NCI-H446 treated with DMSO at 0.1 percent for 48 hours (cell line): ENCODE data around the gene HEY2.

Source experiments
- DNase-seq: peaks from one replicate; lab custom pipeline; 2025; lab: John Stamatoyannopoulos, UW

Gene HEY2

DNA sequence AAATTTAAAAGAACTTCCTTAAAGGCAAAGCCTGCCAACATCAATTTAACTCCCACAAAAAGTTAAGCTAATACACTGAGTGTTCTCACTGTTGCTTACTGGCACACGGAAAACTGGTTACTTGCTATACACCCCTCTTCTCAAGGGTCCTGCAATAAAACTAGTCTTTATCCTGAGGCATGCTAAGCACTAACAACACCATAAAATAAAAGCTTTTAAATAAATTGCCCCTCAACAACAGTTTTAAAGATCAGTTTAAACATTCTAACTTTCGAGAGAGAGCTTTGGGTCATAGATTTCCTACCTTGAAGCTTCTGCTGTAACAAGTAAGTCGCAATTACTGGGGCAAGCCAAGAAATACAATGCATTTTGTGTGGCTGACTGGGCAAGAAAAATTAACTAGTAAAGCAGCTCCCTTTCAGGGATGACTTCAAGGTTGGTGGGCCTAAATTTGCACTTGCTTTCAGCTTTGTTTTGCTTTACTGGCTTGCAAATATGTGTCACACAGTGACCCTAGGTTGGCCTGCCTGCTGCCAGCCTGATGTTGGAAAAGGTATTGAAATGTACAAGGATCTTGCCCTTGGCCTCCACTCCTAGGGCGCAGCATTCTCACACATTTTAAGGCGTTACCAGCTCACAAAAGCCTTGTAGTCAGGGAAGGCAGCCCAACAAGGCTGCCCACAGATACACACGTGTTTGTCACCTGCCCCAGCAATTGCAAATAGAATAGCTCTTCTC is 4.0 kb upstream of the HEY2 start:
- no peak for DNase-seq

DNA sequence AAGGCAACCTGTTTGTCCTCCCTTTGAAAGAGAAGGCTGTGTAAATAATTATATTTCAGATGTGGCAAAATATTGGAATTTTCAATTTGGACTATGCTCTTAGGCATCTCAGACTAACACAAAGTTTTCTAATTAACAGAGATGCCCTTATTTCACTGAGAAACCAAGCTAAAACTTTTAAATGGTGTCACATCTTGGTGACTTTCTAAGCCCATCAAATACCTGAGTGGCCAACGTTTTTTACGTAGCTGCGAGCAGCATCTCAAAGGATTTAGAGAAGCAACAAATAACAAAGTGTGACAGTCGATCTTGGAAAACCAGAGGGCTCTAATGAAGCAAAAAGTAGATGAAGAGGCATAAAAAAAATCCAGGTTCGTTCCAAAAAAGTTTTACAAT is 3.4 kb upstream of the HEY2 start:
- DNase-seq: no peak

DNA sequence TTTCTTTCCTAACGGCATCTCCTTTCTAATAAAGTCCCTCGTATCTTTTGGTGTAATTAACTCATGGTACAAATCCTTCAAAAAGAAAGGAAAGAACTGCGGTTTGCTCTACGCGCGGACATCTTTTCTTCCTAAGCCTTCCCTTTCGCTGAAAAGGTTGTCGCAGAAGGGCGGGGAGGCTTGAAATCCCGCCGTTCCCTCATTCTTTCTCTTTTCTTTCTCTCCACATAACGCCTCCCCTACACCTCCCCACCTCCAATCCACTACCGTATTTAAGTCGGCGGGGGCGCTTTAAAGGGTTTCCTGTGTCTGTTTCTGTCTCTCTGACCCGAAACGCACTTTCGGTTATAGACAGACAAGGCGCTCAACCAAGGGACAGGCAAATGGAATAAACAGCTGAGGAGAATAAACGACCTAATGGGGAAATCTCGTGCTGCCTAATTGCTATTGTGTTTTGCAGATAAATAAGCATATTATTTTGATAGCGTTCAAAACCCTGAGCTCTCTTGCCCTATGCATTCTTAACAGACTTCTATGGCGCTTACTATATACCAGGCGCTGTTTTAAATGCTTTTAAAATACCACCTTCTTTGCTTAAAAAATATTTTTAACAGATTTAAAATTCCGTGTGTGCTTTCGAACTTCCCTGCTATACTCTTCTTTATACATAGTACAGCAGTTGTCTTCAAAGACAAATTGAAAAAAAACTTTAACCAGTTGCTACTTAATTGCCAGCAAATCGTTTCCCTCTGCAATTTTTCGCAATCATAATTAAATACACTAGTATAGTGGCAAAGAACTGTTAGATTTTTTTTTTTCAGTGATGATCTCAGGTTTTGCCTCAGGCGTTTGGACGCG is 2.5 kb upstream of the HEY2 start:
- no peak for DNase-seq

DNA sequence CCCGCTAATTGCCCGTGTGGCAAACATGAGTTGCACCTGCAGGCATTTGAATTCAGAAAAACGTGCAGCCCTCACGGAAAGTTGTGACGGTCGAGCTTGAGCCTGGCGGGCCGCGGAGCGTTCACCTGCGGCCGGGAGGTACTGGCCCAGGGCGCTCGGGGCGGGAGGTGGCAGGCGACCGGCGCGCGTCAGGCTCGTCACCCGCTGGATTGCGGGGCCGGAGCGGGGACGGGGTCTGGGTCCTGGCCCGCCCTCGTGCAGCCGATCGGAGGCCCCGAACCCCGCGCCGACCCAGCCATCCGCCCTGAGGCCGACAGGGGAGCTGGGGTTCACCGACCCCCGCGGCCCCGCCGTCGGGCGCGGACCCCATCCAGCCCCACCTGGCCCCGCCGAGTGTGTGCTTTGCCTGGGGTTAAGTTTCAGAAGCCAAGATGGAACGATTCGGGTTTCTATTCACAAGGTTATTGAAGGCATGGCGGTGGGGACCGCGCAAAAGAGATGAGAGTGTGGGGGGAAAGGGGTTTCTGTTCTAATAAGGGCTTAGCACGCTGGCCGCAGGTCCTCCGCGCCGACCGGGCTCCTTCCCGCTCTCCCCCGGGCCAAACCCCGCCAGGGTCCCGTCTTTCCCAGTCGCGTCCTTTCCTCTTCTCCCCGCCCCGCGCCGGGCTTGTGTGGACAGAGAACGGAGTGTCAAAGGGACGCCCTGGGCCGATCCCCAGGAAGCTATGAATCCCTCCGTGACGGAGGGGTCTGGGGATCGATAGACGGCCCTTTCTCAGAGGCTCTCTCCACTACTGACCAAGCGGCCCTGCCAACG is 1.6 kb upstream of the HEY2 start:
- DNase-seq: no peak

DNA sequence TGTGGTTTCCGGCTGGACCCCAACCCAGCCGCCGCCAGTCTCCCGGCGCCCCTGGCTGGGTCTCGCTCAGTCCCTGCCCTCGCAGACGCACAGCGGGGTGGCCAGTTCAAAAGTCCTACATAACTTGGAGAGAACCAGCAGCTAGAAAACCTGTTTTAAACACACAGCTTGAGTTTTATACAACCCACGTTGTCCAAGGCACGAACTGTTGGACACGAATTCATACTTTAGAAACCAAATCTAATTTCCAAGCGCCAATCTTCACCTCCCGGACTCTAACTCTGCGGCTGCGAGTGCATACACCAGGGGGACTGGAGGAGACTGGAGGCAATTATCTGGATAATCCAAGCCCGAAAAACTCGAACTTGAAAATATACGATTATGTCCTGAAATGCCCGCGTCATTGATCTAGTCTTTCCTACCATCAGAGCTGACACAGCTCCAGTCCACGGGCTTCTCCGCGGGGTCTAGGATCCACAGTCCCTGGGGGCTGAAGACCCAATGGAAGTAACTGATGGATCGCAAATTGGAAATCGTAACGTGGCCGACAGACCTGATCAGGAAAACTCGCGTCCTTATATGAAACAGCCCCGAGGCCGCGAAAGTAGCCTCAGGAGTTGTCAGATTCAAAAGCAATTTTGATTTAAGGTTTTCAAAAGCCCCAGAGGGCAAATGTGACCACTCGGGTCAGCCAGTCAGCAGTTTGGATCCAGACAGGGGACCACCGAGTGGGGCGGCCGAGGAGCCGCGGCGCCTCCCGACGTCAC is 843 bp upstream of the HEY2 start:
- DNase-seq: no peak

DNA sequence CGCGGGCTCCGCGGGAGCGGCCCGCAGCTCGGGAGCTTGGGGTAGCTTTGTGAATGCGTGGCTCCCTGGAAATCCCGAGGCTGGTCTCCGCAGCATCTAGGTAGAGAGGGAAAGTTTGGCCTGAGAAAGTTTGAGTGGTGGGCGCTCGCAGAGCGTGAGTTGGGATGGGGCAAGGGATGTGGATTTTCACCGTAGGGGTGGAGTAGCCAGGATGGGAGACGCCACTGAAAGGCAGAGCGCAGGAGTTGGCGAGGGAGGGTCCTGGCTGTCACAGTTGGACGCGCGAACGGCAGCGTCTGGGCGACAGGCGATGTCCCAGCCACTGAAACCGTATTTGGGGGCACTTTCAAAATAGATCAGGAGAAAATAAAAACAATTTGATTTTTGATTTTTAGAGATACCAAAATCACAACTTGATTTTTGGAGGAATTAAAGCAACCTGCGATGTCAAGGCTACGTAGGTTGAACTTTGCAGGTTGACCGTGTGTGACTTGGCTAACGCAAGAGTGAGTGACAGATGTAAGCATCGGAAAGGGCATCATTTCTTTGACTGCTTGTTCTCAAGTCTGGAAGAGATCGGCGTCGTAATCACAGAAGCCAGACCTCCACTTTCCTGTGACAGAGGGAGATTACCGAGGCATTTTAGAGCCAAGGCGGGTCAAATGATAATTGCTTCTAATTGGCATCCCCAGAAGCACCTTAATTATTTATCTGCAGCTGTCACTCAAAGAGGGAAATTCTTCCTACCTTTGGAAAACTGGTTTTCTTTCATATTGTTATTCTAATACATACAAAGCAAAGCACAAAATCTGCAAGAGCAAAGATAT is 646 bp downstream of the HEY2 start:
- no peak for DNase-seq

DNA sequence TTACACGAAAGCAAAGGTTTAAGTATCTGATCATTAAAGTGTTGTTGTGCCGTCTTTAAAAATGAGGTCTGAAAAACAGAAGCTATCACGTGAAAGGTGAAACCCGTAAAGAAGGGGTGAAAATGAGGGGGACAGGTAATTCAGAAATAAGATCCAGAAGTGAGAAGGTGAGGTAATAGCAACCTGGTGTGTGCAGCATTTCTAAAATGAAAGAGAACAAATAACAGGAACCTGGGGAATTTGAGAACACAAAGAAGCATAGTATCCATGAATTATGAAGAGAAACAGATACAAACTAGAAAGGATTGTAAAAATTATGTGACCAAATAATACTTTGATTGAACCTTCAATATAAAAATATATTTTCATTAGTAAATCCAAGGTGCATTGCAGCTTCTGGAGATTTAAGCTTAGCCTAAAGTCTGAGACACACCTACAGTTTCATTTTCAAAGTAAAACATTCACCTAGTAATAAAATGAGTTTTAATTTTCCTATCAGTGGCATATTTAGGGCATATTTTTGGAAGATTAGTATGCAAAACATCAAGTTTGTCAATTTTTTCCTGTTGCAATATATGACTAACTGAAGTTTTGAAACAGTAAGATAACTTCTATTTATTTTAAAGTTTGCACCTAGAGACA is 1.4 kb downstream of the HEY2 start:
- DNase-seq: no peak

DNA sequence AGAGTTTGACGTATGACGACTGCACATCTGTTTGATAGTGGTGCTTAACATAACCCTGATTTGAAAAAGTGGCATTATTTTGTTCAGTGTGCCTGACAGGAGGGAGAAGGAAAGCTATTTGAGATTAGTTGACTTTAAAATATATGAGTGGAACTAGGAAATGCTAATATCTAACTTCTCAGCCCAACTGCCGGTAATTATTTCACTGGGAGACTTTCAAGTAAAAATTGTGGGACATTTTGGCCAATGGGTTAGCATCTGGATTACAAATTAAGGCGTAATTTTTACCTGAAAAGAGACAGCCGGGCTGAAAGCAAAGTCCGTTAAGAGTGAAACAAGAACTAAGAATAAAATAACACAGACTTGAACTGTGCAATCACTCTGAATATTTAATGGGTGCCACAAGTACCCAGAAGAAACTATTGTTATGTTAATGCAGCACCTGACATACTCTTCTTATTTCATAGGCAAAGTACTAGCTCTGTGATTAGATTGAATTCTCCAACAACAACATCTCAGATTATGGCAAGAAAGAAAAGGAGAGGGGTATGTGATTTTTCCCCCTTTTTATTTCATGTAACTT is 2.0 kb downstream of the HEY2 start:
- DNase-seq: no peak

DNA sequence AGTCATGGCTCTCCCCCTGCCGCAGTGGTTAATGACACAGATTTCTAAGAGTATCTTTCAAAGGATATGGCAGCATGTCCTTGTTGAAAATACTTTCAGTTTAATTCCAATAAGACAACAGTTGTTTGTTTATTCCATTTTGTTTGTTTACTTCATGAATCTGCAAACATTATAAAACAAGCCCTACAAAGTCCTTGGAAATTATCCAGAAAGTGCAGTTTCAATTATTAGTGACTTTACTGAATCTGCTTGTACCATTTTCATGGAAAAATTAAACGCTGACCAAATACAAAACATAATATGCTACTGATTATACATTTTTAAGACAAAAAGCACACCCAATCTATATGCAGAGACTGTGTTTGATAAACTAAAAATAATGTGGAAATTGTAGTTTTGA is 3.3 kb downstream of the HEY2 start:
- DNase-seq: no peak

DNA sequence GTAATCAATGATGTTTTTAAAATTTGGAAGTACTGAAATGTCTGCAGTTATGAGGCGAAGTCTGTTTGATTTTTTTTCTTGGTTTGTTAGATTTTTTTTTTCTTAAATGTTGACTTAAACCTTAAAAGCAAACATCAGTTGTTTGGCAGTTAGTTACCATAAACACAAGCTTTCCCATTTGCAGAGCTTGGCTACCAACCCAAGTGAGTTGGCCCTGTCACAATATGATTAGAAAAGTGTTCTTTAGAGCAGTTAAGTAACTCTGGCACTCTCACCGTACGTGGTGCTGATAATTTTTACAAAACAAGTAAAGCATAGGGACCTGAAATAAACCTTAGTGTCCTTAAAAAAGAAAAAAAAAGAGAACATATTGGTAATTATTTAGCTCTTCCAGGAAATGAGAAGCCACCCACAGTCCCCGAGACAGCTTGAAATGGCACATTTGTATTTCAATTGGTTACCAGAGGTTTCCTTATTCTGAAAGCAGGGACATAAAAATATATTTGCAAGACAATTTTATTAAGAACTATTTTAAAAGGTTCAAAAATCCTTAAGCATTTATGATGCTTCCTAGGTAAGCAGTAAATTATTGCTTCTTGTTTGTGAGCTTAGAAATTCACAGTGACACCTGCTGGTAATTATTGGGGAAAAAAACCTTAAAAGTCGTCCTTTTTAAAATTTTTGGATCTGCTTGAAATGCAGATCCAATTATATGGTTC is 3.9 kb downstream of the HEY2 start:
- DNase-seq: peak; percentile 3

DNA sequence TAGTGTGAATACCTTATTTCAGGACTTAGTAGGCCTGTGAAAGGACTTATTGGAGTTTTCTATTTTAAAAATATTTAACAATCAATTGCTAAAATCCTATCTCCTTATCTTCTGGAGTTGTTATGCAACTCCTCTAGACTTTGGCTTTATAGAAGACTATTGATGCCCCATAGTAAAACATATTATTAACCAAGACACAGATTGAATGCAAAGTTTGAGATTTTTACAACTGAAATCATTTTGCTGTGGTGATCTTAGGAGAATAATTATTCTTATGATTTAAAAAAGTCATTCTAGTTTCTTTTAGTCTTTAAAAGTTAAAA is 4.5 kb downstream of the HEY2 start:
- DNase-seq: no peak

DNA sequence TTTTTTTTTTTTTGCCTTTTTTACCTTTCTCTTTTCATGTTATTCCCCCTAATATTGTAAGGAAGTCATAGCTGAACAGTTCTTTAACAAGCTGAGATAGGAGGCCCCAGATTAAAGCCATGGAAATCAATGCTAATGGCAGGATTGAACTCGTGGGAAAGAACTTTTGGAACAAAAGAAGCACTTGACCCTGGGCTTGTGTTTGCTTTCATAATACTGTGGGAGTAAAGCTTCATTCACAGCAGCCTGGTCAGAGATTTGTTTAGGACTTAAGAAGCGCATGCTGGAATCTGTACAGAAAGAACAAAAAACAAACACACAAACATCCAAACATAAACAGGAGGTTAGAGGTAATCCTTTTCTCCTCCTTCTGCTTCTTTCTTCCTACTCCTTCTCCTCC is 5.1 kb downstream of the HEY2 start:
- no peak for DNase-seq

DNA sequence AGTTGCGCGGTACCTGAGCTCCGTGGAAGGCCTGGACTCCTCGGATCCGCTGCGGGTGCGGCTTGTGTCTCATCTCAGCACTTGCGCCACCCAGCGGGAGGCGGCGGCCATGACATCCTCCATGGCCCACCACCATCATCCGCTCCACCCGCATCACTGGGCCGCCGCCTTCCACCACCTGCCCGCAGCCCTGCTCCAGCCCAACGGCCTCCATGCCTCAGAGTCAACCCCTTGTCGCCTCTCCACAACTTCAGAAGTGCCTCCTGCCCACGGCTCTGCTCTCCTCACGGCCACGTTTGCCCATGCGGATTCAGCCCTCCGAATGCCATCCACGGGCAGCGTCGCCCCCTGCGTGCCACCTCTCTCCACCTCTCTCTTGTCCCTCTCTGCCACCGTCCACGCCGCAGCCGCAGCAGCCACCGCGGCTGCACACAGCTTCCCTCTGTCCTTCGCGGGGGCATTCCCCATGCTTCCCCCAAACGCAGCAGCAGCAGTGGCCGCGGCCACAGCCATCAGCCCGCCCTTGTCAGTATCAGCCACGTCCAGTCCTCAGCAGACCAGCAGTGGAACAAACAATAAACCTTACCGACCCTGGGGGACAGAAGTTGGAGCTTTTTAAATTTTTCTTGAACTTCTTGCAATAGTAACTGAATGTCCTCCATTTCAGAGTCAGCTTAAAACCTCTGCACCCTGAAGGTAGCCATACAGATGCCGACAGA is 9.9 kb downstream of the HEY2 start:
- DNase-seq: no peak

DNA sequence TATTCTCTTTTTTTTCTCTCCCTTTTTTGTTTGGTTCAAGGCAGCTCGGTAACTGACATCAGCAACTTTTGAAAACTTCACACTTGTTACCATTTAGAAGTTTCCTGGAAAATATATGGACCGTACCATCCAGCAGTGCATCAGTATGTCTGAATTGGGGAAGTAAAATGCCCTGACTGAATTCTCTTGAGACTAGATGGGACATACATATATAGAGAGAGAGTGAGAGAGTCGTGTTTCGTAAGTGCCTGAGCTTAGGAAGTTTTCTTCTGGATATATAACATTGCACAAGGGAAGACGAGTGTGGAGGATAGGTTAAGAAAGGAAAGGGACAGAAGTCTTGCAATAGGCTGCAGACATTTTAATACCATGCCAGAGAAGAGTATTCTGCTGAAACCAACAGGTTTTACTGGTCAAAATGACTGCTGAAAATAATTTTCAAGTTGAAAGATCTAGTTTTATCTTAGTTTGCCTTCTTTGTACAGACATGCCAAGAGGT is 10.6 kb downstream of the HEY2 start:
- DNase-seq: no peak

DNA sequence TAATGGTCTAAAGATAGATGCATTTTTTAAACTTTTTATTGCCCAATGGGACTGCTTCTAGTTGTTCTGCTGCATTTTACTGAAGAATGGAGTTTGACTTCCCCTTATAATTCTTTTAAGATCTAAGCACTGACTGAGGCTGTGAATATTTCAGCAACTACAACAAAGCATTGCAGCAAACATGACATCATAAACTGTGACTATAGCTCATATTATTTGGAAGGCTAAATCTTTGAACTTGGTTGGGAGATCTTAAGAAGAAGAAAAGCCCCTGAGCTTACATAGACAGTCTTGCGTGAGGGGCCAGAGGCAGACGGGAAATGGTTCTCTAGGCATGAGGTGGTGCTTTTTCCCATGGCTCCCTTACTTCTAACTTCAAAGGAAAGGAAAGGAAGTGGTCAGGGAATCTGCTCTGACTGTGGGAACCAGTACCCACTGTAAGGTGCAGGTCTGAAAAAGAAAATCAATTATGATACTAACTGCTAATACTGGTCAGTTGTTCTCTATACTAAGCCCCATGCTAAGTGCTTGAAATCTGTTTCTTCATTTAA is 14.8 kb downstream of the HEY2 start:
- DNase-seq: no peak

DNA sequence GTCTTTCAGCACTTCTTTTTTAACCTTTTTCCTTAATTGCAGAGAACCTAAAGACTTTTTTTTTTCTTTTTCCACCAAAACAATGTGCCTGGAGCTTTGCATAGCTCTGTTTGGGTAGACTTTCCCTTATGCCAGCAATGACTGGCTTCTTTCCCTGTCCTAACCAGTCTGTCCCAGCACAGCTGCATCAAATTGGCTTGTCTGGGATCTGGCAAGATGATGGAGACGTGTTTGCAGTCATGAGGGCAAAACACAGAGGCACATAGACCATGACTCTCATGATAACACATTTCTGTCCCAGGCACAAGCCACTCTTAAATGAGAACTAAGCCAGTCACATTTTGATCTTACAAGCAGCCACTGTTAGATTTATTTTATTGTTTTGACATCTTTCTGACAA is 16.5 kb downstream of the HEY2 start:
- no peak for DNase-seq

DNA sequence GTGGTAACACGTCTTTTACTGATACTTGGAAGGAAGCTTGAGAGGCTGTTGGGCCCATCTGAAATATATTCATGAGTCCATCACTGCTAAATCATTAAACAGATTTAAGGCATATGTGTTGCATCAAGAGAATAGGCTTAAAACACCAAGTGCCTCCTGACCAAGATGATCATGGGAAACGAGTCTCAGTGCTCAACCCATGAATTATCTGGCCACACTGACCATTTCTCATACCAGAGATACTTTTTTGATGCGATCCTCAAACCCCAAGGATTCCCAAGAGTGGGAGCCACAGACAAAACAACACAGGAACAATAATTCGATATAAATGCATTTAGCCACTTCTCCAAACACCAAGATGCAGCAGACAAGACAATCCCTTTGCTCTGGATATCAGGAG is 17.2 kb downstream of the HEY2 start:
- DNase-seq: no peak

DNA sequence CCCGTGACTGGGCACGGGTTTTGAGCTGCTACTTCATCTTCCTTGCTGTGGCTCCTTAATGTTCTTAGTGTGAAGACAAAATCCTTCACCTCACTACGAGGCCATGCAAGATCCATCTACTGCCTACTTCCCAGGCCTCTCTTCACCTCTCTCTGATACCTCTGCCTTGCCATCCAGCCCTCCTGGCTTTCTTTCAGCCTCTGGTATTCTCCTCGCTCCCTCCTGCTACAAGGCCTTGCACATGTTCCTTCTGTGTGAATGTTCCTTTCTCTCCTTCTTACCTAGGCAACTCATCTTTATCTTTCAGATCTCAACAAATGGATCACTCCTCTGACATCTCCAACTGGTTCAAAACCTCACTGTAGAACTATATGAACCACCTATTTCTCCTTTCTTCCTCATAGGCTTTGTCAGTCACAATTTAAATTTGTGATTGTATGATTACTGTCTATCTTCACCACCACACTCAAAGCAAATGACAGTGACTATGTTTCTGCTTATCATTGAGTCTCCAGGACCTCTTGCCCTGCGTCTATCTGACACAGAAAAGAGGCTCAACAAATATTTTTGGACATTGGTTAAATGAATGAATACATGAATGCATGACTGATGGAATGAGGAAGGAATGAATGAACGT is 19.8 kb downstream of the HEY2 start:
- DNase-seq: no peak
